H9 (cell line): ENCODE results near the gene SLC25A25. TPM values are rescaled to one million over a fixed set of nuclear protein-coding genes. Genes with fewer than 3 reads are reported as not detected.

ENCODE experiments used
- DNase-seq: peaks from one replicate; pipeline ENCODE4 v3.0.0-alpha.2; 2017
- H2AFZ ChIP-seq: one replicate; pipeline ENCODE4 v1.6.1; 2013; ENCODE audit warnings: mild to moderate bottlenecking, low read length, control low read depth, moderate library complexity
- H2AK5ac ChIP-seq: 2 replicates; pipeline ENCODE4 v1.6.1; 2013; ENCODE audit warnings: low read length, control low read depth, mixed read lengths; ENCODE audit not compliant: insufficient read length
- H2BK120ac ChIP-seq: one replicate; pipeline ENCODE4 v1.6.1; 2013; ENCODE audit warnings: low read depth, mild to moderate bottlenecking, low read length, control low read depth, inconsistent platforms; ENCODE audit not compliant: poor library complexity, severe bottlenecking
- H2BK12ac ChIP-seq: 2 replicates; pipeline ENCODE4 v1.6.1; 2013; ENCODE audit warnings: low read length, control low read depth, mixed read lengths, low read depth; ENCODE audit not compliant: insufficient read length
- H2BK15ac ChIP-seq: 2 replicates; pipeline ENCODE4 v1.6.1; 2013; ENCODE audit warnings: low read depth, low read length, control low read depth
- H2BK20ac ChIP-seq: one replicate; pipeline ENCODE4 v1.6.1; 2013; ENCODE audit warnings: low read depth, mild to moderate bottlenecking, low read length, control low read depth, inconsistent platforms; ENCODE audit not compliant: poor library complexity, severe bottlenecking
- H2BK5ac ChIP-seq: 2 replicates; pipeline ENCODE4 v1.6.1; 2013; ENCODE audit warnings: low read length, control low read depth, mixed read lengths; ENCODE audit not compliant: insufficient read length
- H3K14ac ChIP-seq: 2 replicates; pipeline ENCODE4 v1.6.1; 2013; ENCODE audit warnings: low read length, control low read depth; ENCODE audit not compliant: insufficient read depth
- H3K18ac ChIP-seq: 2 replicates; pipeline ENCODE4 v1.6.1; 2013; ENCODE audit warnings: low read depth, mild to moderate bottlenecking, mixed read lengths, low read length, control low read depth; ENCODE audit not compliant: insufficient read length
- H3K23ac ChIP-seq: 2 replicates; pipeline ENCODE4 v1.6.1; 2013; ENCODE audit warnings: low read length, control low read depth, mixed read lengths, low read depth; ENCODE audit not compliant: insufficient read length
- H3K23me2 ChIP-seq: 2 replicates; pipeline ENCODE4 v1.6.1; 2013; ENCODE audit warnings: low read depth, mild to moderate bottlenecking, mixed read lengths, low read length, control low read depth; ENCODE audit not compliant: insufficient read length, poor library complexity, severe bottlenecking
- H3K27ac ChIP-seq: 2 replicates; pipeline ENCODE4 v1.5.1; 2013; ENCODE audit warnings: low read length, control low read depth, mixed read lengths, low read depth; ENCODE audit not compliant: insufficient read length
- H3K27me3 ChIP-seq: 2 replicates; pipeline ENCODE4 v1.6.1; 2013; ENCODE audit warnings: low read length, control low read depth, inconsistent platforms; ENCODE audit not compliant: insufficient read depth
- H3K4ac ChIP-seq: 2 replicates; pipeline ENCODE4 v1.6.1; 2013; ENCODE audit warnings: low read depth, mild to moderate bottlenecking, control low read depth, inconsistent platforms, low read length, moderate library complexity
- H3K4me1 ChIP-seq: 2 replicates; pipeline ENCODE4 v1.6.1; 2013; ENCODE audit warnings: low read length, control low read depth, inconsistent platforms; ENCODE audit not compliant: insufficient read depth
- H3K4me2 ChIP-seq: 2 replicates; pipeline ENCODE4 v1.6.1; 2013; ENCODE audit warnings: low read length, control low read depth, mixed read lengths; ENCODE audit not compliant: insufficient read length, insufficient read depth
- H3K56ac ChIP-seq: 2 replicates; pipeline ENCODE4 v1.6.1; 2013; ENCODE audit warnings: low read depth, mild to moderate bottlenecking, mixed read lengths, low read length, control low read depth; ENCODE audit not compliant: insufficient read length
- H3K79me1 ChIP-seq: 2 replicates; pipeline ENCODE4 v1.6.1; 2013; ENCODE audit warnings: low read depth, mild to moderate bottlenecking, moderate library complexity, low read length, control low read depth, inconsistent platforms; ENCODE audit not compliant: insufficient read depth, poor library complexity, severe bottlenecking
- H3K79me2 ChIP-seq: 2 replicates; pipeline ENCODE4 v1.6.1; 2013; ENCODE audit warnings: low read length, control low read depth, inconsistent platforms; ENCODE audit not compliant: insufficient read depth
- H3K9ac ChIP-seq: 2 replicates; pipeline ENCODE4 v1.6.1; 2013; ENCODE audit warnings: low read length, control low read depth, mixed read lengths; ENCODE audit not compliant: insufficient read length; ENCODE audit errors: extremely low read depth
- H3K9me3 ChIP-seq: one replicate; pipeline ENCODE4 v1.6.1; 2013; ENCODE audit warnings: low read depth, low read length, inconsistent platforms; ENCODE audit not compliant: control insufficient read depth
- H3T11ph ChIP-seq: one replicate; pipeline ENCODE4 v1.6.1; 2013; ENCODE audit warnings: mild to moderate bottlenecking, low read length, control low read depth, inconsistent platforms
- H4K20me1 ChIP-seq: one replicate; pipeline ENCODE4 v1.6.1; 2013; ENCODE audit not compliant: control insufficient read depth, insufficient read length, insufficient read depth
- H4K5ac ChIP-seq: 2 replicates; pipeline ENCODE4 v1.6.1; 2013; ENCODE audit warnings: low read depth, mild to moderate bottlenecking, mixed read lengths, low read length, control low read depth; ENCODE audit not compliant: insufficient read length
- H4K8ac ChIP-seq: replicated peaks from 2 replicates; pipeline ENCODE4 v1.6.1; 2013; ENCODE audit warnings: low read length, control low read depth, mixed read lengths, low read depth; ENCODE audit not compliant: insufficient read length
- H4K91ac ChIP-seq: 2 replicates; pipeline ENCODE4 v1.6.1; 2013; ENCODE audit warnings: low read depth, mild to moderate bottlenecking, moderate library complexity, mixed read lengths, low read length, control low read depth; ENCODE audit not compliant: insufficient read length
- H3K27ac Mint-ChIP-seq, 3 experiments: 2 replicates in 2 of 3; 3 replicates in 1 of 3; pipeline ENCODE4 v1.8.0; 2020 to 2021; ENCODE audit warnings: mixed read lengths in 3 of 3, mild to moderate bottlenecking in 1 of 3, moderate library complexity in 1 of 3
- H3K27me3 Mint-ChIP-seq: 2 replicates; pipeline ENCODE4 v1.8.0; 2021; ENCODE audit warnings: low read depth, mild to moderate bottlenecking, moderate library complexity, mixed read lengths
- H3K36me3 Mint-ChIP-seq, 3 experiments: 2 replicates in 2 of 3; 3 replicates in 1 of 3; pipeline ENCODE4 v1.8.0; 2020 to 2021; ENCODE audit warnings: low read depth in 3 of 3, mixed read lengths in 3 of 3; ENCODE audit not compliant: insufficient read depth in 1 of 3
- H3K4me1 Mint-ChIP-seq, 2 experiments: 2 replicates each; pipeline ENCODE4 v1.8.0; 2020; ENCODE audit warnings: mixed read lengths in 2 of 2
- H3K4me3 Mint-ChIP-seq, 2 experiments: 2 replicates in 1 of 2; 3 replicates in 1 of 2; pipeline ENCODE4 v1.8.0; 2020 to 2021; ENCODE audit warnings: mild to moderate bottlenecking in 2 of 2, mixed read lengths in 2 of 2, moderate library complexity in 1 of 2
- H3K9me3 Mint-ChIP-seq, 2 experiments: 2 replicates in 1 of 2; 3 replicates in 1 of 2; pipeline ENCODE4 v1.8.0; 2020; ENCODE audit warnings: mild to moderate bottlenecking in 2 of 2, mixed read lengths in 2 of 2, moderate library complexity in 1 of 2
- WGBS: extraction: QIAGEN DNeasy Blood & Tissue Kit; methylation state at CpG from one replicate; pipeline ENCODE4 v1.1.7; 2013; ENCODE audit warnings: missing lambda C conversion rate, low lambda C conversion rate, mixed read lengths; ENCODE audit not compliant: insufficient read length; ENCODE audit errors: extremely low coverage; 5-methylcytosine and 5-hydroxymethylcytosine counted together
- total RNA-seq: library from RNA; stranded (reverse); gene quantifications from 2 replicates; pipeline ENCODE4 v1.2.1, GENCODE V29; 2021
- TF ChIP-seq, protein P1 (sequence below): fragments of 200-600 bp; sonication (generic); conservative IDR thresholded peaks from 3 replicates; pipeline ENCODE4 v1.8.0; 2021; ENCODE audit warnings: antibody characterized with exemption, mild to moderate bottlenecking

Gene SLC25A25
- total RNA-seq, 1 experiment from 2014 or later: 16.9 TPM

DNA sequence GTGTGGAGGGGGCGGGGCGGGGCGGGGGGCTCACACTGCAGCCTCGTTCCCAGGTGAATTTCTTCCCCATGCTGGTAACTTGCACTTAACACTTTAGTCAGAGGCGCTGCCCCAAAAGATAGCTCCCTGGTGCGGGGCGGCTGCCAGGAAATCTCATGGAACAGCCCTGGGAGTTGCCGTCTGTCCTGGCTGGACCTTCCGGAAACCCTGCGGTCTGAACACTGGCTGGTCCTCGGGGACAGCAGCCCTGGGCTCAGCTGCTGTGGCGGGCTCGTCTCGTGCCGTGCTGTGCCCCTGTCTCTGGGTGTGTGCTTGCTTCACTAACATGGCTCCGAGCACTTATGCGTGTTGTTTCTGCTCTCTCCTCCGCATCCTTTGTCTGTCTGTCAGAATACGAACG is 33.7 kb downstream of the SLC25A25 start:
- Histone ChIP-seq H3K79me1 (peaks cover 3% of the 10 kb centered on the region), H3K14ac (no peak overlapping the region), H3K27me3 (no peaks in the 10 kb centered on the region), H3K9me3 (no peaks in the 10 kb centered on the region), H2BK5ac (no peak overlapping the region), H2BK120ac (no peak overlapping the region), H4K91ac (no peak overlapping the region), H2BK15ac (no peak overlapping the region), H2BK20ac (no peak overlapping the region), H3K4me1 (peaks cover 5% of the 10 kb centered on the region; the same call in 1 of the 2 replicates), H3K4me2 (no peak overlapping the region), H3K23ac (no peak overlapping the region), H2AK5ac (no peak overlapping the region), H3K4ac (no peak overlapping the region), H3T11ph (no peak overlapping the region), H4K8ac (no peak overlapping the region), H2BK12ac (no peak overlapping the region), H4K20me1 (no peaks in the 10 kb centered on the region), H2AFZ (no peak overlapping the region), H3K9ac (no peak overlapping the region), H4K5ac (no peak overlapping the region), H3K56ac (no peak overlapping the region), H3K23me2 (peaks cover 10% of the 10 kb centered on the region), H3K18ac (no peak overlapping the region), H3K27ac (no peak overlapping the region), H3K79me2 (peaks cover 7% of the 10 kb centered on the region; the same call in 1 of the 2 replicates)
- no peaks in the 10 kb centered on the region for H3K9me3 Mint-ChIP-seq
- peak; percentile 29 for DNase-seq
- H3K27me3 Mint-ChIP-seq: no peaks in the 10 kb centered on the region
- H3K27ac Mint-ChIP-seq: peak overlapping the region in 2 of 3 experiments; percentile 54 to 81; a peak in 4 of 7 replicates
- WGBS: no CpG with 5 or more reads among the region's 20 CpGs
- peaks cover 48 to 56% of the 10 kb centered on the region in 2 experiments for H3K4me1 Mint-ChIP-seq
- TF ChIP-seq, protein P1, sequence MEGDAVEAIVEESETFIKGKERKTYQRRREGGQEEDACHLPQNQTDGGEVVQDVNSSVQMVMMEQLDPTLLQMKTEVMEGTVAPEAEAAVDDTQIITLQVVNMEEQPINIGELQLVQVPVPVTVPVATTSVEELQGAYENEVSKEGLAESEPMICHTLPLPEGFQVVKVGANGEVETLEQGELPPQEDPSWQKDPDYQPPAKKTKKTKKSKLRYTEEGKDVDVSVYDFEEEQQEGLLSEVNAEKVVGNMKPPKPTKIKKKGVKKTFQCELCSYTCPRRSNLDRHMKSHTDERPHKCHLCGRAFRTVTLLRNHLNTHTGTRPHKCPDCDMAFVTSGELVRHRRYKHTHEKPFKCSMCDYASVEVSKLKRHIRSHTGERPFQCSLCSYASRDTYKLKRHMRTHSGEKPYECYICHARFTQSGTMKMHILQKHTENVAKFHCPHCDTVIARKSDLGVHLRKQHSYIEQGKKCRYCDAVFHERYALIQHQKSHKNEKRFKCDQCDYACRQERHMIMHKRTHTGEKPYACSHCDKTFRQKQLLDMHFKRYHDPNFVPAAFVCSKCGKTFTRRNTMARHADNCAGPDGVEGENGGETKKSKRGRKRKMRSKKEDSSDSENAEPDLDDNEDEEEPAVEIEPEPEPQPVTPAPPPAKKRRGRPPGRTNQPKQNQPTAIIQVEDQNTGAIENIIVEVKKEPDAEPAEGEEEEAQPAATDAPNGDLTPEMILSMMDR: no peak
- no peak overlapping the region for H3K4me3 Mint-ChIP-seq
- peaks cover 22 to 52% (median 49%) of the 10 kb centered on the region in 3 experiments; a peak in 6 of 7 replicates for H3K36me3 Mint-ChIP-seq
